H1 (cell line): ENCODE measurements around the gene RIPOR1. TPM values are rescaled to one million over a fixed set of nuclear protein-coding genes. Genes with fewer than 3 reads are reported as not detected.

ENCODE experiments used
- TBP ChIP-seq: IDR thresholded peaks from 2 replicates; pipeline ENCODE4 v1.6.1; 2011; ENCODE audit warnings: low read depth, low read length, improper control_type of control experiment
- polyA plus RNA-seq, 7 experiments: library from polyadenylated mRNA; depleted of rRNA in 3 of 7; stranded (reverse) in 5 of 7; unstranded in 2 of 7; fragments of >200 nt in 5 of 7; fragments of 200-250 nt in 2 of 7; gene quantifications; 1 replicate in 5 of 7; 2 replicates in 1 of 7; 4 replicates in 1 of 7; pipeline versions ENCODE4 v1.2.1 to v1.2.3, GENCODE V29; 2011 to 2013; ENCODE audit warnings: missing spikeins in 2 of 7, mixed read lengths in 2 of 7
- total RNA-seq: library from RNA; stranded (reverse); fragmentation: NEBNext Ultra II Directional; extraction: Animal tissue kit (Norgen Biotek cat#: 25700); gene quantifications from 2 replicates; pipeline ENCODE4 v1.2.1, GENCODE V29; 2021
- TF ChIP-seq, protein P1 (sequence below), 3 experiments: IDR thresholded peaks; 1 replicate in 2 of 3; 2 replicates in 1 of 3; pipeline versions ENCODE4 v1.5.1 to v1.6.1; 2011; ENCODE audit warnings: low read length in 3 of 3, mild to moderate bottlenecking in 3 of 3, inconsistent platforms in 2 of 3, low read depth in 1 of 3, moderate library complexity in 1 of 3; ENCODE audit not compliant: insufficient read depth in 1 of 3; ENCODE audit errors: control extremely low read depth in 1 of 3

Gene RIPOR1
- total and polyA plus RNA-seq, 2 of the 8 experiments (the other 6 are each of a cell fraction or from before 2014, with no cell fraction given), result 2.7 to 10.1 TPM

DNA sequence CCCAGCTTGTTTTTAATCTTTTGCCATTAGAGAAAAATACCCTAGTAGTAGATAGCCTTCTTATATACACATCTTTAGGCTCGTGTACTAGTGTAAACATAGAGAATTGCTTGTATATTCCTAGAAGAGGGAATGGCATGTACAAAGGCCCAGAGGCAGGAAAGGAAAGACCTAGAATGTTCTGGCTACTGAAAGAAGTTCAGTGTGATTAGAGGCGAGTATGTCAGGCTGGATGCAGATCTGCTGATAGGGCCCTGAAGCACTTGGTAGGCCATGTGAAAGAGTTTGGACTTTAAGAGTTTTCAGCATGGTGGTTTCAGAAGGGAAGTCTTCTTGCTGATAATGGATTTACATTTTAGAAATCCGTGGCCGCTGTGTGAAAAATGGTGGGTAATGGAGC lies 51.1 kb downstream of the RIPOR1 start (continued):
- TF ChIP-seq, protein P1, sequence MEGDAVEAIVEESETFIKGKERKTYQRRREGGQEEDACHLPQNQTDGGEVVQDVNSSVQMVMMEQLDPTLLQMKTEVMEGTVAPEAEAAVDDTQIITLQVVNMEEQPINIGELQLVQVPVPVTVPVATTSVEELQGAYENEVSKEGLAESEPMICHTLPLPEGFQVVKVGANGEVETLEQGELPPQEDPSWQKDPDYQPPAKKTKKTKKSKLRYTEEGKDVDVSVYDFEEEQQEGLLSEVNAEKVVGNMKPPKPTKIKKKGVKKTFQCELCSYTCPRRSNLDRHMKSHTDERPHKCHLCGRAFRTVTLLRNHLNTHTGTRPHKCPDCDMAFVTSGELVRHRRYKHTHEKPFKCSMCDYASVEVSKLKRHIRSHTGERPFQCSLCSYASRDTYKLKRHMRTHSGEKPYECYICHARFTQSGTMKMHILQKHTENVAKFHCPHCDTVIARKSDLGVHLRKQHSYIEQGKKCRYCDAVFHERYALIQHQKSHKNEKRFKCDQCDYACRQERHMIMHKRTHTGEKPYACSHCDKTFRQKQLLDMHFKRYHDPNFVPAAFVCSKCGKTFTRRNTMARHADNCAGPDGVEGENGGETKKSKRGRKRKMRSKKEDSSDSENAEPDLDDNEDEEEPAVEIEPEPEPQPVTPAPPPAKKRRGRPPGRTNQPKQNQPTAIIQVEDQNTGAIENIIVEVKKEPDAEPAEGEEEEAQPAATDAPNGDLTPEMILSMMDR (IDR thresholded peaks at IDR 0.05; ENCODE audit: control extremely low read depth in 1 of 3, insufficient read depth in 1 of 3, low read depth in 1 of 3, low read length in 3 of 3), result no peak
- TF ChIP-seq TBP, result no peak
